HG03280 (cell line): ENCODE results near the gene ETV3L.

Experiments used
- ATAC-seq: cut with Tn5 transposase; IDR thresholded peaks from one replicate; pipeline ENCODE4 v1.9.1; 2021; ENCODE audit warnings: mild to moderate bottlenecking, moderate library complexity; ENCODE audit not compliant: unreplicated experiment

The ETV3L gene

DNA sequence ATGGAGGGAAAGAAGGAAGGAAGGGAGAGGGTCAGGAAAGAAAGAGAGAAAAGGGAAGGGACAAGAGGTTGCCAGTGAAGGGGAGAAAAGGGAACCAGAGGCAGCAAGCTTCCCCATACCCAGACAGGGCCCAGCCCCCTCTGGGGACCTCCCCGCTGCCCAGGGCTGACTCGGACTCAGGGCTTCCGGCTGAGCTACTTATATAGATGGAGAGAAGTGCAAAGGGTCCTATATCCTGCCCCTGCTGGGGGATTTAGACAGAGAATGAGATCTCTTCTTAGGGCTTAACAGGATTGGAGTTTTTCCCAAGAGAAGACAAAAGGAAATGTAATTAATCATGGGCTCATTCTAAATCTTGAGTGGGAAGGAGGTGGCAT is at the start of gene ETV3L:
Gene ETV3L, minus strand, starts transcription at position 176 of the 377 bp plus-strand sequence. CDS start 285 bp downstream, outside the sequence.
- no peak for ATAC-seq

DNA sequence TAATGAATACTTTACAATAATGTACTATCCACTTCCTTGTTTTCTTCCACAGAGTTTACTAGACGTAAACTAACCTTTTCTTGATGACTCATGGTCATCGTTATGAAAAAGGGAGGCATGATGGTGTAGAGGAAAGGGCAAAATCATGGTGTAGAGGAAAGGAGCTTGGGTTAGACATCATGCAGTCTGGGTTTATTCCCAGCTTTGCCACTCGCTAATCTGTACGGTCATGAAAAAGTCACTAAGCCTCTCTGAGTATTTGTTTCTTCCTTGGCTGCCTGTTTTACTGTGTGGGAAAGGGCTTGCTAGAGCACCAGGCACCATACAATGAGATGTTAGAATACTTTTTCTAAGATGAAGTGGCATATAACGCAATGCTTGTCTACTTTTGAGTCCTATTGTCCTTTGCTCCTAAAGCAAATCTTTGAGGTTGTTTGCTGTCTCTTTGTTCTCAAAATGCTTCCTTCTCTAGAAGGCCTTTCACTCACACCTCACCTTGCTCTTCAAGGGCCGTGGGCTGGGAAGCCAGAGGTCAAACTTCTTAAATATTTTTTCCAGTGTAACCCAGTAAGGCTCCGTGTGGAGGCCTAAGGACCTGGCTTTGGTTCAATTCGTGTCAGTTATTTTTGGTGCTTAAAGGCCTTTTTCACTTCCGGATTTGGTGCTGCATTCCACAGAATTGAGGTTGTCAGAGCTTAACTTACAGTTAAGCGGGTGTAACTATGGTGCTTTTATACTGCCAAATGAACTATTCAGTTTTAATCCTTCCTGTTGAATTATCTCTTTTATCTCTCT is 48.5 kb upstream of the ETV3L start:
- ATAC-seq, result no peak

- no peak for ATAC-seq
These were observed 47.4 kb upstream of the ETV3L start for GRCh38 chr1:157147037-157147436.

GRCh38 chr1:157146244-157146643 is 46.6 kb upstream of the ETV3L start:
- no peak for ATAC-seq

- no peak for ATAC-seq
These were observed 45.5 kb upstream of the ETV3L start for GRCh38 chr1:157145076-157145475.

GRCh38 chr1:157144509-157144908 is 44.9 kb upstream of the ETV3L start:
- no peak for ATAC-seq

DNA sequence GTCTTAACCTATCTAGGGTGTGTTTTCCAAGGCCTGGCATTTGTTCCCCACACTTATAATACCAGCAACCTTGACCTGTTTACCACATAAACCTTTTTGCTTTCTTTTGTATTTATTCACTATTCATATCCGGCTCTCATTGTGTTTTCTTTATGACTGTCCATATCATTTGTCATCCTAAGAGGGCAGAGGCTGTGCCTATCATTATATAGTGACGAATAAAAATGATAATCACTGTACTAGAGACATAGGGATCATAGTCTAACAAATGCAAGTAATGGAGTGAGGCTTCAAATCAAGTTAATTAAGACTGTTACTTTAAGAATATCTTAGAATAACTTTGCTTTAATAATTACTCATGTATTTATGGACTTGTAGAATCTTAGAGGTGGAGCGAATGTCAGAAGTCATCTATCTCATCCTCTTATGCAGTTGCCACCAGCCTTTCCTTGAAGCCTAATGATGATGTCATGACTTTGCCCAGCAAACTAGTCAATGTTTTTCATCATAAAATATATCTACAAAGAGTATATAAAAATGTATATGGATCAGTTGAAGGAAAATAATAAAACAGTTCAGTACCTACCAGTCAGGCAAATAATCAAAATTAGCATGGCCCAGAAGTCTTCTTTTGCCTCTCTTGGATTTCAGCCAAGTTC is 43.3 kb upstream of the ETV3L start:
- ATAC-seq, result no peak

DNA sequence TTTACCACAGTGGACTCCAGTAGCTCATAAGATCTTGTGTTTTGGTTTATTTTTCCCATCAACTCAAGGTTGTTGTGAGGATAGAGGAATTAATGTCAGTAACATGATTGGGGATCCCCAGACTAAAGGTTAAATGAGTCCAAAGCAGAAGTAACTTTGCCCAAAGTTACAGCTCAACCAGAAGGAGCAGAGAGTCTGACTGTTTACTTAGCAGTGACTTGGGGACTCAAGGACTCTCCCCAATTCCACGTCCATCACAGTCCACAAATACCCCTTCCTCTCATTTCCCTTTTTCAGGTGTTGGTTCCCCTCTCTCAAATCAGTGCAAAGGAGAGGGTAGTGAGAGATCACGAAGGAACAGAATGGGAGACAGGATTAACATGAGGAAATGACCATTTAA is 42.6 kb upstream of the ETV3L start:
- no peak for ATAC-seq

- no peak for ATAC-seq
These were observed 41.7 kb upstream of the ETV3L start for GRCh38 chr1:157141212-157141855.

DNA sequence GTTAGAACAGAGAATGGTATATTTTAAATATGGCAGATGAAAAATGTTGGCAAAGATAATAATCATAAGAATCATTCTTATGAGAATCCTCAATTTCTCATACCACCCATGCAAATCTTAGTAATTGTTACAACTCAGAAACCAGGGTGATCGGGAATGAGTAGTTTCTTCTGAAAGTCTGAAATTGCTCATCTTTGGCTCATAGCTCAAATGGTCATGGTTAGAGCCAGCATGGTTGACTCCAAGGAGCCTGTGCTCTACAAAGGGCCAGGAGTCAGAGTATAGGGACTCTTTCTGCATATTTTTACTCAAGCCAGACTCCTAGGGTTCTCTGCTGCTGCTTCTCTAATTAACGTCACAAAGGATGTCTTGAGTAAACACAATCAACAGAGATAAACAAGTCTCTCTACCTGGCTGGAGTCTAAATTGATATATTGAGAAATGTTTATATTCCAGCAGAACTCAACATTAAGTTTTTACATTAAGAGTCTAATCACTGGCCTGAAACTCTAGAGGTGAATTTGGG is 40.5 kb upstream of the ETV3L start:
- ATAC-seq, result no peak

DNA sequence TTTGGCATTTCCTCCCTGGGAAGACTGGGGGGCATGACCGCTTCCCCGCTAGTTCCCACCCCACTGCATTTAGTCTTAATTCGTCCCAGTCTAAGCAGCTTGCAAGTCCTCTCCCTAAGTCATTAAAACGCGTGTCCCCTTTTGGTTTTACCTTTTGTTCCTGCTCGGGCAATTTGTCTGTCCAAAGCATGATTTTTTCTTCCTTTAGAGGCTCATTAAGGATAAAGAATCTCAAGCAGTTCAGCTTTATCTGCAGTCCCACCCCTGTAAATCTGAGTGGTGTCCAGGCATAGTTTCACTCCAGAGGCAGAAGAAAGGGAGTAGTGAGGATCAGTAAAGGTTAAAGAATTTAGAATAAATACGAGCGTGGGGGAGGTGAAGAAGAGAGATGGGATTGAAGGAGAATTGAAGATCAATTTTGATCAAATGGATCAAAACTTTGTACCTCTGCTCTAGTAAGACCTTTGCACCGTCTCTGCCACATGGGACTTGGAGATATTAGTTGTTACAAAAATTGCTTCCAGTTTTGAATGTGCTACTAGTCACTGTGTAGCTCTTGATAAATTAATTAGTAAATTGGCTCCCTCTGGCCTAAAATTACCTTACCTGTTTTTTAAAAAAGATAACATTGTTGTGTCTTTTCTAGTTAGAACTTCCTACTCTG is 39.6 kb upstream of the ETV3L start:
- no peak for ATAC-seq

DNA sequence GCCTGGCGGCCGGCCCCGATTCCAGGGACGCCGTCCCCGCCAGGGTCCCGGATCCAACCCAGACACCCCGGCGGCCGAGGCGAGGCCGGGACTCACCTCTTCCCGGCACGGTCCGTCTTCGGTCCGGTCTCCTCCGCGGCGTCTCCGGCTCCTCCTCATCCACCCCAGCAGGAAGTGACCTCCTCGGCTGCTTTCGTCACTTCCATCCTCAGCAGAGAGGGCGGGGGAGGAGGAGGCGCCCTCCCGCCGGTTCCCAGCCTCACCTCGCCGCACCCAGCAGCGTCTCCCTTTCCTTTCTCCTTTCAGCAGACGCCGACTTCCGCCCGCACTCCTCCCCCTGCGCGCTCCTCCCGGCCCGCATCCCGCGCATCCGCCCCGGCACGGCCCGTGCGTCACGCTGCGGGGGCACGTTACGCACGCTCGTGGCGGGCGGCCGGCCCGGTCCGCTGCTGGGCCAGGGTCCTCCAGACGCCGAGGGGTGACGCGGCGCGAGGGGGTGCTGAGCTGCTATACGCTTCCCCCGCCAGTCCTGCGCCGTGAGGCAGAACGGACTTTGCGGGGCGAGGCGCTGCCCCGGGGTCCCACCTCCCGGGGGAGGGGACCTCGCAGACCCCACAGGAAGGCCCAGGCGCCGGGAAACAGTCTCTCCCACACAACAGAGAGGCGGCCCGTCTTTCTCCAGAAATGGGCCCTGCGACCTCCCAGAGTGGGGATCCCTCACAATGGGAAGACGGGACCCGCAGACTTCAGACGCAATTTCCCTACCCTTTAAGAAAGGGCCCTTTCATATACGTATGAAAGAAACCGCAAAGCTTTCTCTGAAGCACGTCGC is 38.8 kb upstream of the ETV3L start, which contains the start of gene ETV3:
Gene ETV3, minus strand, starts transcription at position 176 of the 832 bp plus-strand sequence. CDS start 2,043 bp downstream, outside the sequence.
- peak; percentile 85 for ATAC-seq

GRCh38 chr1:157137408-157138219 is 38.0 kb upstream of the ETV3L start:
- no peak for ATAC-seq

DNA sequence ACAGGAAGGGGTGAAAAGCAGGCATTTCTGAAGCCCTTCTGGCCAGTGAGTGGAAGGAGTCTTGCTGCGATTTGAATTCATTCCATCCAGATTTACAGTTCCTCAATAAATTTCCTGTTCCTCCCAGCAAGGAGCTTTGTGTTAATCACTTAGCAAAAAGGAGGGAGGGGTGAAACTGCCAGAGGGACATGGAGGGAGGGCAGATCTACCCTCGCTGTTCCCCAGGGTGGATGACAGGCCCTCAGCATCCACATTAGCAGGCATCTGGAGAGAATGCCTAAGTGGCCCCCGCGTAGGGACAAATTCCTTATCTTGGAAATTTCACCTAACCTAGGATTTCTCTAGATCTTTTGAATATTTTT is 37.4 kb upstream of the ETV3L start:
- ATAC-seq, result no peak

DNA sequence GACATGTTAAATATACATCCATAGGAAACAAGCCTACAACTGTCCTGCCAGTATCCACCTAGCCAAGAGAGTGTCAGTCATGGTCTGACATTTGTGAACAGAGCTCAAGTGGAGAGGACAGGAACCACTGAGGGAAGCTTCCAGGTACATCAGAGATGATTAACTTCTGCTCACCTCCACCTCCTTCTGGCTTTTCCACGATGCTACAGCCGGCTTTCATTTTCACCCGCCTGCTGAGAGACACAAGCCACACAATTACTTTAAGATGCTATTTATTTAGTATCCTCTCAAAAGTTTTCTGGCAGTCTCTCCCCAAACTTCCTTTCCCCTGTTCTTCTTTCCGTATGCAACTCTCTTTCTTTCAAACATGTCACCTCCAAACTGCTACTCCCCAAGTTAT is 36.5 kb upstream of the ETV3L start:
- ATAC-seq, result no peak

- no peak for ATAC-seq
These were observed 36.0 kb upstream of the ETV3L start for GRCh38 chr1:157135646-157136045.

- ATAC-seq, result no peak
These were observed 35.5 kb upstream of the ETV3L start for GRCh38 chr1:157135070-157135469.

- ATAC-seq, result no peak
These were observed 34.8 kb upstream of the ETV3L start for GRCh38 chr1:157134442-157134841.

DNA sequence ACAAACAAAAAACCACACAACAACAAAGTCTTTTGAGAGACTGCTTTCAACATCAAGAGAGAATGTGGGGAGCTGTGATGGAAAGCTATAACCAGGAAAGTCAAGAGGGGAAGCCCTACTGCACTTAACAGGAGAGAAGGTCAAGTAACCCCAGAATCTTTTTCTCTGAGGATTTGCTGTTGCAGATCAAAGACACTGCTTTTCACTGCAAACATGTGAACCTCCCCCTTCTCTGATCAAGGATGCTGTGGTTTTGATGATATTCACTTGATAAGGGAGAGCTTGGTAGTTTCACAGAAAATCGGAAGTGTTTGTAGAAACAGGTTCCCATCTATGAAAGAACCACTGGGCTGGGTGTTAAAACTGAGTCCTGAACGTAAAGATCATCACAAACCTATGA is 33.8 kb upstream of the ETV3L start:
- ATAC-seq, result no peak
